Activated CD4-positive, alpha-beta T cell treated with anti-CD3 and anti-CD28 coated beads for 24 hours (primary cell): Measurements from ENCODE around the gene SPATA12.
A peak's percentile ranks its signal among the peaks of the same experiment; 100 is the strongest.
"Not testable (repeated sequence)": the region's sequence is repeated elsewhere in the genome, so short reads cannot be mapped to it uniquely, and the experiment has no call there.

Experiments used
- DNase-seq, 2 donors: peaks; one replicate each; pipeline ENCODE4 v3.0.0-alpha.2; 2020; ENCODE audit warnings: low read depth in 2 of 2

Gene SPATA12

GRCh38 chr3:57083266-57083995, 23.0 kb downstream of the SPATA12 start:
- not testable (repeated sequence) for DNase-seq

DNA sequence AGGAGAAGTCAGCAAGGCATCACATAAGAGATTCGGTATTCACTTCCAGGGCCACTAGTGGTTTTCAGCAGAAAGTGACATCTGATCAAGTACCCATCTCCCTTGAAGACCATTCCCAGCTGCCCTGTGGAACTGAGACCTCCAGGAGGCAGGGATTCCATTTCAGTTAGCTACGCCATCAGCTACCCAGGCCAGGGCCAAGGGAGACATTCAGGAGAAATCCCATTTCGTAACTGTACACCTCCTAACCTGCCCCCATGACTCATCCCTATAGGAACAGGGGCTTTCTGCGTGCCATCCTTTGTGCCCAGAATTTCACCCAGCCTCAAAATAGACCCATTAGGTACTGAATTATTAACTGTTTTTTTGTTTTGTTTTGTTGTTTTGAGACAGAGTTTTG, 24.7 kb downstream of the SPATA12 start:
- no peak for DNase-seq

GRCh38 chr3:57086201-57086600, 25.7 kb downstream of the SPATA12 start:
- no peak for DNase-seq

DNA sequence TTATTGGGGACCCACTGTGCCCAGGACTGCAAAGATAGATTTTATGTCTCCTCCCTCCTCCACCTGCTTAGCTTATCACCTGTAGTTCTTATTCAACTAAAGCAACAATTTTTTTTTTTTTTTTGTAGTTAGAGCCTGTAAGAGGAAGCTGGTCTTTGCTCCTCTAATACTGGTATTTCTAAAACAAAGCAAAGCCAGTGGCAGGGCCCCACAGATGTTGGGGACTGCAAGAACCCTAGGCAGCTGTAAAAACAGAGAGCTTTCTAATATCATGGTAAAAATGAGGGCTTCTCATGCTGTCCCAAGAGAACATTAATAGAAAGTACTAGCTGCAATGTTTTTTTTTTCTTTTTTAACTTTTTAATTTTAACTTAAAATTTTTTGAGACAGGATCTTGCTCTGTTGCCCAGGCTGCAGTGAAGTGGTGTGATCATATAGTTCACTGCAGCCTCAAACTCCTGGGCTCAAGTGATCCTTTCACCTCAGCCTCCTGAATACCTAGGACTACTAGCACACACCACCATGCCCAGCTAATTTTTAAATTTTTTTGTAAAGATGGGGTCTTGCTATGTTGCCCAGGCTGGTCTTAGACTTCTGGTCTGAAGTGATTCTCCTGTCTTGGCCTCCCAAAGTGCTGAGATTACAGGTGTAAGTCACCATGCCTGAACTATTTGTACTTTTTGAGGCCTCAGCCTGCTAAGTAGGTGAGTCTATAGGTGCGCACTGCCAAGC, 27.1 kb downstream of the SPATA12 start:
- DNase-seq: no peak

DNA sequence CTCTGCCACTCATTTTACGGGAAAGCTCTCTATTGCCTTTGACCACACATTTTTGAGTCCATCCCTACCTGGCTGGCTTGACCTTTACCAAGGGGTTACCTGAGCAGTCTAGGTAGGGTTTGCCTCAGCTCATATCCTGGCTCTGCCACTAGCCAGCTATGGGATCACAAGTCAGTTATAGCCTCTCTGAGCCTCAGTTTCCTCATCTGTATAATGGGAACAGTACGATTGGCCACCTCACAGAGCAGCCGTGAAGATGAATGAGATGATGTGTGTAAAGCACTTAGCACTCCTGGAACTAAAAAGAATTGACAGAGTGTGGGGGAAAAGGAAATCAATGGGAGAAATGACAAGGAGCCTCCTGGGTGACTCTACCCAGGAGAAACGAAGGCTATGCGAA, 28.0 kb downstream of the SPATA12 start:
- no peak for DNase-seq

- no peak for DNase-seq
Measured at GRCh38 chr3:57089043-57089442, 28.6 kb downstream of the SPATA12 start.

DNA sequence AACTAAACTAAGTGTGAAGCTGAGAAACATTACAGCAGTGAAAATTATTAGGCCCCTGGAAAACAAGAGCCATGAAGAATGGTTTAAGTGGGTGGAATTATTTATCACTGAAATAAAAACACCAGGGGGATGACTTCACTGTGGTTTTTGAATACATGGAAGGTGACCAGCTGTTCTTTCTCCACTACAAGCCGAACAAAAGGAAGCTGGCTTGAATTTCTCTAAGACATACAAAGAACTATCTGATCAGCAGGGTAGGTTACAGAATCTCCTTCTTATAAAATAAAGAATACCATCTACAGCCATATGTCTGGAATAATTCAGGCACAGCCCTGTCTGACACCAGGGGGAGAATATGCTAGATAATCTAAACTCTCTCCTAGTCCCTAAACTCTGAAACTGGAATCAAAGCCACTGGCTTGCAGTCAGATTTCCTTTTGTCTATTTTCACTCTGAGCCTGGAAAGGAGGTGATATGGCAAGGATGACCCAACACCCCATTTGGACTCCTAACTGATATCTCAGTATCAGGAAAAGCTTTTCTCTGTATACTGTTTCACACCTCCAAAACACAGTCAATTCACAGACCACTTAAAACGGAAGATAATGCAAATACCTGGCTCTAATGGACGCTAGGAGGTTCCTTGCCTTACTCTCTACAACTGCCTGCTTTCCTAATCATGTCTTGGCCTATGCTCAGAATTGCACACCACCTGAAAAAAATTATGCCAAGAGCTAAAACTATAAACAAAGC, 31.2 kb downstream of the SPATA12 start:
- no peak for DNase-seq

- DNase-seq: no peak
Measured at GRCh38 chr3:57093489-57093888, 33.0 kb downstream of the SPATA12 start.

GRCh38 chr3:57093971-57094535, 33.6 kb downstream of the SPATA12 start:
- no peak for DNase-seq

DNA sequence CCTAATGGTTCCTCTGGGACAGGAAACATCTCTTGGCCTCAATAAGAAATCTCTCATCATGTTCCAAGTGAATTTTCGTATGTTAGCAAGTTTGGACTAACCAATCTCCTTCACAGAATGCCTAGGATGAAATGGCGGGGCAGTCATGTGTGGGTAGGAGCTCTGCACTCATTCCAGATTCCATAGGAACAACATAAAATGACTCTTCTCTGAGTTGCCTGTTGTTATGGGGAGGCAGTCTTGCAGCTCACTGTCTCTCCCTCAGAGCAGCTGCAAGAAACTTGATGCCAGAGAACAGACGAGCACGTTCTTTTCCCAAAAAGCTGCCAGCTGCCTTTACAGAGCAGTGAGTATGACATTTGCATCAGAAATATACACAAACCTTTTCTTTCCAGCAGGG, 34.1 kb downstream of the SPATA12 start:
- no peak for DNase-seq

DNA sequence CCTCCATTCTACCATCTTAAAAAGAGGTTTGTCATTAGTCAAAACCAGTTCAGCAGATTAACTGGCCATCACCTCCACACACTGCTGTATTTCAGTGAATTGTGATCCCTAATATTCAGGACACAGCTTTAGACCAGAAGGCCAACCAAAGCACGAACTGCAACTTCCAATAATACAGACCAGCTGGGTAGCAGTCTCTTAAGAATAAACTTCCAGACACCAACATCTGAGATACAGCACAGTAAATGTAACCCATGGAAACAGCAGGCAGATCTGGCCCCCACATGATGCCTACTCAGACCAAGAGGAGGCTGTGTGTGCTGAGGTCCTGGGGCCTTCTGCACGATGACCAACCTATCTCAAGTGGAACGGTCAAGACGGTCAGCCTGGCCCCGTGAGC, 34.9 kb downstream of the SPATA12 start:
- DNase-seq: no peak

DNA sequence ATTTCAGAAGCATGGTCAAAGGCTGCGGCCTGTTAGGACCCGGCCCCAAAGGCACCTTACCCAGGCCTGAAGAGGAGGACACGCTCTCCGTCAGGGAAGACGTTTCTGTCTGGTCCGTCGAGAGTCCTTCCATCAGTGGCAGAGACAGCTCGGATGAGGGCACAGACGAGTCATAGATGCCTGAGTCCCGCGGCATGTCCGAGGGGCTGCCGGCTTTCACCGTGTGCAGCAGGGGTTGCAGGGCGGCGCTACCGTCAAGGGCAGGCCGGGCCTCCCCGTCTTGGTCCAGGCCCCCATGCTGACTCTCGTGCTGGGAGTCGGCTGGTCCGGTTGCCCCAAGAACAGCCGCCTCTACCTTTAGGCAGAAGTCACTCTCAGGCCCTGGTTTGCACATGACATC, 37.1 kb downstream of the SPATA12 start:
- DNase-seq: no peak

DNA sequence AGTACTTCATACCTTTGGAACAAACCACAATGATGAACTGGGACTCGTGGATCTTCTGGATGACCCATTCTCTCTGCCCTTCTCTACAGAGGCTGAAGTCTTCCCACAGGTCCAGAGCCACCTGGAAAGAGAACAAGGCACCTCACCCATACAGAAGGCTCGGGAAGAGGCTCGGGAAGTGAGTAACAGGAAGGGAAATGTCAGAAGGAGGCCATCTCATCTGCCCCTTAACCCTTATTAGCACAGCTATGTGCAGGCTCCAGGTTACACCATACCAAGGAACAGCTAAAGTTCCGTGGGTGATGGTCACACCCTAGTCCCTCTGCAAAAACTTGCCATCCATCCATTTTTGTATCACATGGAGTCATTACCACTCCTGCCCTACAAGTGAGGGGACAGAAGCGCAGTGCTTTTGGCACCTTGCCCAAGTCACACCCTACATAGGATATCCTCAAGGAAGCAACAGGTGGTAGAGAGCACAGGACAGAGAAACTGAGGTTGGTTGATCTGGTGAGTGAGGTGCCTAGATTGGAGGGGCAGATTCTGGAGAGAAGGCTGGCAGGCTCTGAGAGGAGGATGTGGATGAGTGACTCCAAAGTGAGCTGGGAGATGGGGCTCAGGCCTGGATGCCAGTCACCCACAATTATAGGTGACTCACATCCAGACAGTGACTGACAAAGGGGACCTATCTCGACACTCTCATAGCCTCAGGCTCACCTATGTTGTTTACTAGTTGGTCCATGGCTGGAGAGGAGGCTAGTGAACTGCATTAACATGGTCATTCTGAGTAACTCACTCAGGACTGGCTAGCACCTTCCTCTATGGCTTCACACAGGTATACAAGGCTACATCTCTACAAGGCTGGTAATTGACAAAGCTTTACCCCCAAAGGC, 38.2 kb downstream of the SPATA12 start:
- no peak for DNase-seq

- peak; percentile 42 to 52 for DNase-seq
Measured at GRCh38 chr3:57100046-57100695, 39.7 kb downstream of the SPATA12 start.

DNA sequence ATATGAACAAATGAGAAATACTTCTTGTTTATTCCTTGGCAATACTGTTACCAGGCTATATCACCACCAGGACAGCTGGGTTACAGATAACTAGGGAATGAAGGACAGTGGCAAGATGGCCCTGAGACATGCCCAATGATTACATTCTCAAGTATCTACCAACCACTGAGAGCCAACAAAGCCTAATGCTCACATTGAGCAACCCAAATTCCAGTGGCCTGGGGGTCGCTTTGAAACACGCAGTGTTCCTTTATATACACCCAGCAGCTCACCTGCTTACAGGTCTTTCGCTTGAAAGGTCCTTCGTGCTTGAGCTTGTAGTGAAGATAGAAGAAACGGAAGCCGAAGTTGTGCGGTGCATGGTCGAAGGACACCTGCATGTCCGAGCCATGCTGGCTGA, 45.1 kb downstream of the SPATA12 start:
- no peak for DNase-seq

DNA sequence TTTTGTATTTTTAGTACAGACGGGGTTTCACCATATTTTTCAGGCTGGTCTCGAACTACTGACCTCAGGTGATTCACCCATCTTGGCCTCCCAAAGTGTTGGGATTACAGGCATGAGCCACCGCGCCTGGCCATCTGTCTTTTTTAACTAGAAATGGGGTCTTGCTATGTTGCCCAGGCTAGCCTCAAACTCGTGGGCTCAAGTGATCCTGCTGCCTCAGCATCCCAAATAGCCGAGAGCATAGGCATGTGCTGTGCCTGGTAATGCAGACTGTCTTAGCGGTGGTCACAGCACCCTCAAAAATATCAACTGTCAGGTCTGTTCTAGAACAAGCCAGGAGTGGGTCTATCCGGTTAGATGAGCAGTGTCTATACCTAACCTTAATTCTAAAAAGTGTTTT, 48.2 kb downstream of the SPATA12 start:
- DNase-seq: no peak

GRCh38 chr3:57109437-57110199, 49.2 kb downstream of the SPATA12 start:
- DNase-seq: no peak

- DNase-seq: no peak
Measured at GRCh38 chr3:57110214-57110613, 49.8 kb downstream of the SPATA12 start.

DNA sequence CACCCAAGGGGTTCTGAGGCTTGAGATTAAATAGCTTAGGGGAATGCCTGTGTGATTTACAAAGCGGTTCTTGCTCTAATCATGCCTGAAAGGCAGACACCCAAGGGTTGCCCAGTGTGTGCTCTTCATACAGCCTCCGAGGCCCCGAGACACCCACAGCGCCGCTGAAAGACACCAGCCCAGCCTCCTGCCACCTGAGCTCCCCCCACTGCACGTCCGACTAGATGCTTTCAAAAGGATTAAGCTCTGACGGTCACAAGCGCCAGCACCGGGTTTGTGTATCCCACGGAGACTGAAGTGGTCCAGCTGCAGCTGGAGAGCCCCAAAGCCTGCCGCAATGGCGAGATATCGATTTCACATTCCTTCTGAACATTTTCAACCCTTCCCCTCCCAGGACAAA, 50.3 kb downstream of the SPATA12 start:
- no peak for DNase-seq

GRCh38 chr3:57112206-57112605, 51.7 kb downstream of the SPATA12 start:
- no peak for DNase-seq
